H9 (cell line): Measurements from ENCODE around the gene CACNA1I. TPM values are rescaled to one million over a fixed set of nuclear protein-coding genes. Genes with fewer than 3 reads are reported as not detected.

ENCODE experiments used
- DNase-seq: peaks from one replicate; pipeline ENCODE4 v3.0.0-alpha.2; 2017
- H2AFZ ChIP-seq: one replicate; pipeline ENCODE4 v1.6.1; 2013; ENCODE audit warnings: mild to moderate bottlenecking, low read length, control low read depth, moderate library complexity
- H2AK5ac ChIP-seq: 2 replicates; pipeline ENCODE4 v1.6.1; 2013; ENCODE audit warnings: low read length, control low read depth, mixed read lengths; ENCODE audit not compliant: insufficient read length
- H2BK120ac ChIP-seq: one replicate; pipeline ENCODE4 v1.6.1; 2013; ENCODE audit warnings: low read depth, mild to moderate bottlenecking, low read length, control low read depth, inconsistent platforms; ENCODE audit not compliant: poor library complexity, severe bottlenecking
- H2BK12ac ChIP-seq: 2 replicates; pipeline ENCODE4 v1.6.1; 2013; ENCODE audit warnings: low read length, control low read depth, mixed read lengths, low read depth; ENCODE audit not compliant: insufficient read length
- H2BK15ac ChIP-seq: 2 replicates; pipeline ENCODE4 v1.6.1; 2013; ENCODE audit warnings: low read depth, low read length, control low read depth
- H2BK20ac ChIP-seq: one replicate; pipeline ENCODE4 v1.6.1; 2013; ENCODE audit warnings: low read depth, mild to moderate bottlenecking, low read length, control low read depth, inconsistent platforms; ENCODE audit not compliant: poor library complexity, severe bottlenecking
- H2BK5ac ChIP-seq: 2 replicates; pipeline ENCODE4 v1.6.1; 2013; ENCODE audit warnings: low read length, control low read depth, mixed read lengths; ENCODE audit not compliant: insufficient read length
- H3K14ac ChIP-seq: 2 replicates; pipeline ENCODE4 v1.6.1; 2013; ENCODE audit warnings: low read length, control low read depth; ENCODE audit not compliant: insufficient read depth
- H3K18ac ChIP-seq: 2 replicates; pipeline ENCODE4 v1.6.1; 2013; ENCODE audit warnings: low read depth, mild to moderate bottlenecking, mixed read lengths, low read length, control low read depth; ENCODE audit not compliant: insufficient read length
- H3K23ac ChIP-seq: 2 replicates; pipeline ENCODE4 v1.6.1; 2013; ENCODE audit warnings: low read length, control low read depth, mixed read lengths, low read depth; ENCODE audit not compliant: insufficient read length
- H3K23me2 ChIP-seq: 2 replicates; pipeline ENCODE4 v1.6.1; 2013; ENCODE audit warnings: low read depth, mild to moderate bottlenecking, mixed read lengths, low read length, control low read depth; ENCODE audit not compliant: insufficient read length, poor library complexity, severe bottlenecking
- H3K27ac ChIP-seq: 2 replicates; pipeline ENCODE4 v1.5.1; 2013; ENCODE audit warnings: low read length, control low read depth, mixed read lengths, low read depth; ENCODE audit not compliant: insufficient read length
- H3K27me3 ChIP-seq: 2 replicates; pipeline ENCODE4 v1.6.1; 2013; ENCODE audit warnings: low read length, control low read depth, inconsistent platforms; ENCODE audit not compliant: insufficient read depth
- H3K4ac ChIP-seq: 2 replicates; pipeline ENCODE4 v1.6.1; 2013; ENCODE audit warnings: low read depth, mild to moderate bottlenecking, control low read depth, inconsistent platforms, low read length, moderate library complexity
- H3K4me1 ChIP-seq: 2 replicates; pipeline ENCODE4 v1.6.1; 2013; ENCODE audit warnings: low read length, control low read depth, inconsistent platforms; ENCODE audit not compliant: insufficient read depth
- H3K4me2 ChIP-seq: 2 replicates; pipeline ENCODE4 v1.6.1; 2013; ENCODE audit warnings: low read length, control low read depth, mixed read lengths; ENCODE audit not compliant: insufficient read length, insufficient read depth
- H3K56ac ChIP-seq: 2 replicates; pipeline ENCODE4 v1.6.1; 2013; ENCODE audit warnings: low read depth, mild to moderate bottlenecking, mixed read lengths, low read length, control low read depth; ENCODE audit not compliant: insufficient read length
- H3K79me1 ChIP-seq: 2 replicates; pipeline ENCODE4 v1.6.1; 2013; ENCODE audit warnings: low read depth, mild to moderate bottlenecking, moderate library complexity, low read length, control low read depth, inconsistent platforms; ENCODE audit not compliant: insufficient read depth, poor library complexity, severe bottlenecking
- H3K79me2 ChIP-seq: 2 replicates; pipeline ENCODE4 v1.6.1; 2013; ENCODE audit warnings: low read length, control low read depth, inconsistent platforms; ENCODE audit not compliant: insufficient read depth
- H3K9ac ChIP-seq: 2 replicates; pipeline ENCODE4 v1.6.1; 2013; ENCODE audit warnings: low read length, control low read depth, mixed read lengths; ENCODE audit not compliant: insufficient read length; ENCODE audit errors: extremely low read depth
- H3K9me3 ChIP-seq: one replicate; pipeline ENCODE4 v1.6.1; 2013; ENCODE audit warnings: low read depth, low read length, inconsistent platforms; ENCODE audit not compliant: control insufficient read depth
- H3T11ph ChIP-seq: one replicate; pipeline ENCODE4 v1.6.1; 2013; ENCODE audit warnings: mild to moderate bottlenecking, low read length, control low read depth, inconsistent platforms
- H4K20me1 ChIP-seq: one replicate; pipeline ENCODE4 v1.6.1; 2013; ENCODE audit not compliant: control insufficient read depth, insufficient read length, insufficient read depth
- H4K5ac ChIP-seq: 2 replicates; pipeline ENCODE4 v1.6.1; 2013; ENCODE audit warnings: low read depth, mild to moderate bottlenecking, mixed read lengths, low read length, control low read depth; ENCODE audit not compliant: insufficient read length
- H4K8ac ChIP-seq: replicated peaks from 2 replicates; pipeline ENCODE4 v1.6.1; 2013; ENCODE audit warnings: low read length, control low read depth, mixed read lengths, low read depth; ENCODE audit not compliant: insufficient read length
- H4K91ac ChIP-seq: 2 replicates; pipeline ENCODE4 v1.6.1; 2013; ENCODE audit warnings: low read depth, mild to moderate bottlenecking, moderate library complexity, mixed read lengths, low read length, control low read depth; ENCODE audit not compliant: insufficient read length
- H3K27ac Mint-ChIP-seq, 3 experiments: 2 replicates in 2 of 3; 3 replicates in 1 of 3; pipeline ENCODE4 v1.8.0; 2020 to 2021; ENCODE audit warnings: mixed read lengths in 3 of 3, mild to moderate bottlenecking in 1 of 3, moderate library complexity in 1 of 3
- H3K27me3 Mint-ChIP-seq: 2 replicates; pipeline ENCODE4 v1.8.0; 2021; ENCODE audit warnings: low read depth, mild to moderate bottlenecking, moderate library complexity, mixed read lengths
- H3K36me3 Mint-ChIP-seq, 3 experiments: 2 replicates in 2 of 3; 3 replicates in 1 of 3; pipeline ENCODE4 v1.8.0; 2020 to 2021; ENCODE audit warnings: low read depth in 3 of 3, mixed read lengths in 3 of 3; ENCODE audit not compliant: insufficient read depth in 1 of 3
- H3K4me1 Mint-ChIP-seq, 2 experiments: 2 replicates each; pipeline ENCODE4 v1.8.0; 2020; ENCODE audit warnings: mixed read lengths in 2 of 2
- H3K4me3 Mint-ChIP-seq, 2 experiments: 2 replicates in 1 of 2; 3 replicates in 1 of 2; pipeline ENCODE4 v1.8.0; 2020 to 2021; ENCODE audit warnings: mild to moderate bottlenecking in 2 of 2, mixed read lengths in 2 of 2, moderate library complexity in 1 of 2
- H3K9me3 Mint-ChIP-seq, 2 experiments: 2 replicates in 1 of 2; 3 replicates in 1 of 2; pipeline ENCODE4 v1.8.0; 2020; ENCODE audit warnings: mild to moderate bottlenecking in 2 of 2, mixed read lengths in 2 of 2, moderate library complexity in 1 of 2
- CTCF ChIP-seq: fragments of 200-600 bp; sonication (generic); conservative IDR thresholded peaks from 3 replicates; pipeline ENCODE4 v1.8.0; 2021; ENCODE audit warnings: antibody characterized with exemption, mild to moderate bottlenecking
- WGBS: extraction: QIAGEN DNeasy Blood & Tissue Kit; methylation state at CpG from one replicate; pipeline ENCODE4 v1.1.7; 2013; ENCODE audit warnings: missing lambda C conversion rate, low lambda C conversion rate, mixed read lengths; ENCODE audit not compliant: insufficient read length; ENCODE audit errors: extremely low coverage; 5-methylcytosine and 5-hydroxymethylcytosine counted together
- total RNA-seq: library from RNA; stranded (reverse); gene quantifications from 2 replicates; pipeline ENCODE4 v1.2.1, GENCODE V29; 2021

The CACNA1I gene
- total RNA-seq, 1 experiment from 2014 or later = 0.50 TPM

- Histone ChIP-seq H3K23me2 (no peaks in the 10 kb centered on the region), H4K91ac (no peak overlapping the region), H3K27ac (no peak overlapping the region), H3K79me2 (no peaks in the 10 kb centered on the region), H2BK120ac (no peak overlapping the region), H3K4ac (no peak overlapping the region), H4K8ac (no peak overlapping the region), H4K5ac (no peak overlapping the region), H2BK5ac (no peak overlapping the region), H3K18ac (no peak overlapping the region), H3T11ph (no peak overlapping the region), H2BK12ac (no peak overlapping the region), H3K23ac (no peak overlapping the region), H3K4me1 (no peaks in the 10 kb centered on the region), H4K20me1 (no peaks in the 10 kb centered on the region), H3K9ac (no peak overlapping the region), H3K9me3 (no peaks in the 10 kb centered on the region), H3K56ac (no peak overlapping the region), H2AK5ac (no peak overlapping the region), H3K27me3 (no peaks in the 10 kb centered on the region), H2BK20ac (no peak overlapping the region), H3K4me2 (no peak overlapping the region), H3K79me1 (no peaks in the 10 kb centered on the region), H3K14ac (no peak overlapping the region), H2AFZ (no peak overlapping the region), H2BK15ac (no peak overlapping the region)
- Mint-ChIP-seq H3K36me3 (no peaks in the 10 kb centered on the region), H3K4me1 (peaks cover 24 to 33% of the 10 kb centered on the region in 2 experiments), H3K27me3 (peaks cover 6% of the 10 kb centered on the region), H3K4me3 (no peak overlapping the region; a peak in 1 of 5 replicates), H3K9me3 (no peaks in the 10 kb centered on the region), H3K27ac (no peak overlapping the region)
- DNase-seq = no peak
- WGBS = no CpG with 5 or more reads among the region's 10 CpGs
- TF ChIP-seq CTCF = no peak
Measured at GRCh38 chr22:39716534-39716933, 146.0 kb downstream of the CACNA1I start.
